GM12878 (cell line): ENCODE results near the gene NNAT. TPM values are rescaled to one million over a fixed set of nuclear protein-coding genes. Genes with fewer than 3 reads are reported as not detected.

ENCODE experiments used
- ATAC-seq: fragments of 200-7000 bp; cut with Tn5 transposase; 3 replicates; pipeline ENCODE4 v1.9.1; 2020; ENCODE audit warnings: mild to moderate bottlenecking, moderate library complexity
- BruUV-seq: library from RNA; stranded (reverse); fragments of 400-500 nt; replicated peaks from 2 replicates; lab custom pipeline; 2021; lab: Mats Ljungman, UMichigan
- CTCF ChIA-PET: fragments of 300-600 bp; sonication (Branson Sonifier 250); formaldehyde crosslinking; extraction: SDS; loops from one replicate; lab custom pipeline; 2021; ENCODE audit warnings: inconsistent platforms; lab: Yijun Ruan, JAX
- POLR2A ChIA-PET: fragments of 350-600 bp; formaldehyde crosslinking; extraction: SDS; loops from one replicate; lab custom pipeline; 2021; ENCODE audit warnings: inconsistent platforms; lab: Charles Lee
- RAD21 ChIA-PET: fragments of 300-600 bp; sonication (Branson Sonifier 250); formaldehyde crosslinking; loops from one replicate; lab custom pipeline; 2023; ENCODE audit warnings: antibody characterized with exemption; ENCODE audit not compliant: unreplicated experiment; lab: Charles Lee
- SMC1A ChIA-PET: fragments of 300-600 bp; sonication (Branson Sonifier 250); formaldehyde crosslinking; loops from one replicate; lab custom pipeline; 2023; ENCODE audit not compliant: unreplicated experiment, uncharacterized antibody; lab: Charles Lee
- DNase-seq: peaks from one replicate; pipeline ENCODE4 v3.0.0-alpha.2; 2011; ENCODE audit warnings: low read depth, low spot score
- FAIRE-seq: peaks from 3 replicates; lab custom pipeline; 2011; peaks lifted over from hg19 to GRCh38; lab: Jason Lieb, UNC
- H2AFZ ChIP-seq: 2 replicates; pipeline ENCODE4 v1.6.0; 2011; ENCODE audit warnings: low read depth, low read length, control low read depth; ENCODE audit not compliant: control insufficient read depth
- H3K27ac ChIP-seq: 2 replicates; pipeline ENCODE4 v1.5.1; 2011; ENCODE audit warnings: control low read depth; ENCODE audit not compliant: control insufficient read depth, insufficient read depth
- H3K27me3 ChIP-seq, 2 experiments: replicated peaks in 1 of 2; 2 replicates each; pipeline versions ENCODE4 v1.6.0 to v1.6.1; 2011; ENCODE audit warnings: low read length in 1 of 2; ENCODE audit not compliant: control insufficient read depth in 2 of 2, insufficient read depth in 2 of 2
- H3K36me3 ChIP-seq, 2 experiments: 2 replicates each; pipeline ENCODE4 v1.5.1; 2011; ENCODE audit warnings: low read length in 1 of 2; ENCODE audit not compliant: control insufficient read depth in 2 of 2, insufficient read depth in 2 of 2
- H3K4me1 ChIP-seq: 2 replicates; pipeline ENCODE4 v1.6.1; 2011; ENCODE audit warnings: mild to moderate bottlenecking, low read length, moderate library complexity, mixed read lengths; ENCODE audit not compliant: control insufficient read depth, insufficient read depth
- H3K4me2 ChIP-seq: 2 replicates; pipeline ENCODE4 v1.6.0; 2011; ENCODE audit warnings: control low read depth; ENCODE audit not compliant: control insufficient read depth, insufficient read depth
- H3K4me3 ChIP-seq: fragments of 200-600 bp; sonication (generic); 2 replicates; pipeline ENCODE4 v1.5.1; 2016
- H3K79me2 ChIP-seq: 2 replicates; pipeline ENCODE4 v1.6.0; 2011; ENCODE audit warnings: low read length; ENCODE audit not compliant: control insufficient read depth, insufficient read depth
- H3K9ac ChIP-seq: 2 replicates; pipeline ENCODE4 v1.8.0; 2011; ENCODE audit warnings: low read length, control low read depth, mixed read lengths; ENCODE audit not compliant: control insufficient read depth, insufficient read depth
- H3K9me3 ChIP-seq: replicated peaks from 3 replicates; pipeline ENCODE4 v1.5.1; 2011; ENCODE audit warnings: mild to moderate bottlenecking, low read length; ENCODE audit not compliant: control insufficient read depth, insufficient read depth
- H4K20me1 ChIP-seq: 2 replicates; pipeline ENCODE4 v1.6.0; 2011; ENCODE audit not compliant: control insufficient read depth, insufficient read depth
- PAX5 ChIP-seq: IDR thresholded peaks from 2 replicates; pipeline ENCODE4 v1.6.1; 2011; ENCODE audit warnings: low read depth, low read length, borderline replicate concordance
- PML ChIP-seq: IDR thresholded peaks from 2 replicates; pipeline ENCODE4 v1.6.1; 2012; ENCODE audit warnings: low read length, inconsistent platforms
- PRDM15 ChIP-seq: fragments of 450-650 bp; formaldehyde crosslinking; IDR thresholded peaks from 2 replicates; pipeline ENCODE4 v1.4.0; 2020; ENCODE audit warnings: mild to moderate bottlenecking, moderate library complexity
- RB1 ChIP-seq: fragments of 450-650 bp; formaldehyde crosslinking; IDR thresholded peaks from 2 replicates; pipeline ENCODE4 v1.6.1; 2017; ENCODE audit warnings: mild to moderate bottlenecking, borderline replicate concordance
- SIX5 ChIP-seq: IDR thresholded peaks from 2 replicates; pipeline ENCODE4 v1.6.1; 2011; ENCODE audit warnings: mild to moderate bottlenecking, low read depth, low read length, moderate library complexity; ENCODE audit not compliant: severe bottlenecking
- SKIL ChIP-seq: fragments of 450-650 bp; IDR thresholded peaks from 2 replicates; pipeline ENCODE4 v1.6.1; 2017; ENCODE audit warnings: mild to moderate bottlenecking, low read depth, inconsistent platforms; ENCODE audit not compliant: poor library complexity, severe bottlenecking
- SUPT20H ChIP-seq: IDR thresholded peaks from 2 replicates; pipeline ENCODE4 v1.6.1; 2011; ENCODE audit warnings: low read depth, mild to moderate bottlenecking, low read length, moderate library complexity, borderline replicate concordance; ENCODE audit not compliant: control insufficient read depth
- YBX1 ChIP-seq: fragments of 450-650 bp; IDR thresholded peaks from 2 replicates; pipeline ENCODE4 v1.6.1; 2016; ENCODE audit warnings: antibody characterized with exemption
- WGBS: methylation state at CpG from one replicate; pipeline ENCODE4 v1.1.6; 2016; ENCODE audit warnings: low lambda C conversion rate; ENCODE audit not compliant: insufficient replicate concordance, insufficient coverage; ENCODE audit errors: missing lambda C conversion rate; 5-methylcytosine and 5-hydroxymethylcytosine counted together
- in situ Hi-C: fragments of 300-500 bp; cut with MboI; formaldehyde crosslinking; loops from 9 replicates; pipeline ENCODE4 v1.14.3; 2018; ENCODE audit warnings: mixed read lengths
- intact Hi-C: fragments of 100-400 bp; cut with micrococcal nuclease; formaldehyde crosslinking; loops from one replicate; pipeline ENCODE4 v1.14.2; 2022; ENCODE audit not compliant: unreplicated experiment
- polyA plus RNA-seq, 11 experiments: library from polyadenylated mRNA; depleted of rRNA in 4 of 11; unstranded in 6 of 11; stranded (reverse) in 5 of 11; fragments of >200 nt; fragmentation: Nextera tagmentation in 4 of 11; fragmentation: Illumina TruSeq in 1 of 11; extraction: Ambion mirVana in 4 of 11; extraction: Trizol in 1 of 11; gene quantifications; 1 replicate in 1 of 11; 2 replicates in 10 of 11; pipeline versions ENCODE4 v1.2.1 to v1.2.3, GENCODE V29; 2011 to 2016; ENCODE audit warnings: inconsistent platforms in 2 of 11, missing spikeins in 2 of 11, low read depth in 1 of 11
- total RNA-seq, 4 experiments: library from RNA; depleted of rRNA in 3 of 4; stranded (reverse); fragments of >200 nt in 3 of 4; fragmentation: Illumina TruSeq in 1 of 4; extraction: Trizol in 1 of 4; gene quantifications; 2 replicates each; pipeline versions ENCODE4 v1.2.1 to v1.2.3, GENCODE V29; 2013 to 2021
- TF ChIP-seq, protein P1 (sequence below): fragments of 450-650 bp; IDR thresholded peaks from 2 replicates; pipeline ENCODE4 v1.6.1; 2017; ENCODE audit warnings: borderline replicate concordance

Gene NNAT
- total and polyA plus RNA-seq, 10 of the 15 experiments (the other 5 are each of a cell fraction or from before 2014, with no cell fraction given), result 0.22 to 0.99 (median 0.42) TPM; not detected in 7

DNA sequence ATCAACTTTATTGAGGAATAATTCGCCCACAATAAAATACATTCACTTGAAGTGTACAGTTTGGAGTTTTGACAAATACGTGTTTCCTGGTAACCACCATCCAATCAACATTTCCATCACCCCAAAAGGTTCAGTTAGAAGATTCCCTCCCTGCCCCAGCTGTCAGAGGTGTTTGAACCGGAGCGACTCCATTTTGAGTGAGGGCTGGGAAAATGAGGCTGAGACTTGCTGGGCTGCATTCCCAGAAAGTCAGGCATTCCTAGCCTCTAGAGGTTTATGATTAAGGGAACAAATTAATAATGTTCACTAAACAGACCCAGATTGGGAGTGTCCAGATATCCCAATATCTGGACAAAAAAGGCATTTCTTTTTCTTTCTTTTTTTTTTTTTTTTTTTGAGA, 39.6 kb downstream of the NNAT start (continued):
- TF ChIP-seq PRDM15 (CRISPR knock-in tag), result no peak
- TF ChIP-seq, protein P1, sequence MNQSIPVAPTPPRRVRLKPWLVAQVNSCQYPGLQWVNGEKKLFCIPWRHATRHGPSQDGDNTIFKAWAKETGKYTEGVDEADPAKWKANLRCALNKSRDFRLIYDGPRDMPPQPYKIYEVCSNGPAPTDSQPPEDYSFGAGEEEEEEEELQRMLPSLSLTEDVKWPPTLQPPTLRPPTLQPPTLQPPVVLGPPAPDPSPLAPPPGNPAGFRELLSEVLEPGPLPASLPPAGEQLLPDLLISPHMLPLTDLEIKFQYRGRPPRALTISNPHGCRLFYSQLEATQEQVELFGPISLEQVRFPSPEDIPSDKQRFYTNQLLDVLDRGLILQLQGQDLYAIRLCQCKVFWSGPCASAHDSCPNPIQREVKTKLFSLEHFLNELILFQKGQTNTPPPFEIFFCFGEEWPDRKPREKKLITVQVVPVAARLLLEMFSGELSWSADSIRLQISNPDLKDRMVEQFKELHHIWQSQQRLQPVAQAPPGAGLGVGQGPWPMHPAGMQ, result no peak
- no peak for TF ChIP-seq YBX1

DNA sequence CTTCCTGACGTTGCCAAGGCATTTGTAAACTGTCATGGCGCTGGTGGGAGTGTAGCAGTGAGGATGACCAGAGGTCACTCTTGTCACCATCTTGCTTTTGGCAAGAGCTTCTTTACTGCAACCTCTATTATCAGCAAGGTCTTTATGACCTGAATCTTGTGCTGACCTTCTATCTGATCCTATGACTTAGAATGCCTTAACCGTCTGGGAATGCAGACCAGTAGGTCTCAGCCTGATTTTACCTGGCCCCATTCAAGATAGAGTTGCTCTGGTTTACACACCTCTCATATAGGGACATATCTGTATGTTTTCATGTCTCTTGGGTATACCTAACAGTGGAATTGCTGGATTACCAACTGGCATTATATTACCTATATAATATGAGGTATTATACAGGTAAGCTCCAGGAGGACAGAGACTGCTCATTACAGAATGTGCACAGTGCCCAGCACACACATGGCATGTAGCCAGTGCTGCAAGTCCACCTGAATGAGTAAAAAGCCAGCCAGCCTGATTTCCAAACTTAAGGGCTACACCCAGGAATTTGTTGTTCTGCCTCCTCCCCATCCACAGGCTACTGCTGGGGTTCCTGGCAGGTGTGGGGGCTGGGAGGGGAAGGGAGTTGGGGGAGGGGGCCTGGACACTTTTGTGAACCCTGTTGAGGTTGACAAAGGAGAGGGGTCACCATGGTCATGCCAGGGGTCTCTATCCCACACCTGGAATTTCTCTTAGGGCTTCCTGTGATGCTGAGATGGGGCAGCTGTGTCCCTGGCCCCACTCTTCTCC, 41.8 kb downstream of the NNAT start:
- in situ Hi-C loops, result loop anchor here (10.0 kb wide), 1 partner anchor 662 kb away; no protein-coding TSS in a partner anchor
- no peak for ATAC-seq
- Histone ChIP-seq H3K79me2 (no peaks in the 10 kb centered on the region), H3K4me1 (no peaks in the 10 kb centered on the region), H3K36me3 (no peaks in the 10 kb centered on the region), H4K20me1 (no peaks in the 10 kb centered on the region), H2AFZ (no peak overlapping the region), H3K4me2 (no peak overlapping the region), H3K27ac (no peak overlapping the region), H3K9me3 (no peaks in the 10 kb centered on the region), H3K9ac (no peak overlapping the region)
- ChIA-PET POLR2A (no interaction called here), RAD21 (no interaction called here), SMC1A (interaction anchor here (0.9 to 2.6 kb wide), 2 partner anchors 13 to 495 kb away, joined by 3 to 6 read pairs; no protein-coding TSS in a partner anchor), CTCF (interaction anchor here (0.7 to 4.3 kb wide), 11 partner anchors 13 to 659 kb away, joined by 3 to 26 read pairs (median 4); no protein-coding TSS in a partner anchor)
- DNase-seq, result no peak
- intact Hi-C loops, result loop anchor here (5.0 to 10.0 kb wide), 5 partner anchors 192 to 659 kb away; partner anchors contain the start of gene TGM2
- FAIRE-seq, result no peak
- 19% methylated on average over 3 of the region's 3 CpGs for WGBS
- BruUV-seq, result no TSS peak
- no peak for TF ChIP-seq PAX5
- no peak for TF ChIP-seq SKIL
- TF ChIP-seq SUPT20H, result no peak
- no peak for TF ChIP-seq PML
- TF ChIP-seq SIX5, result no peak
- TF ChIP-seq RB1, result no peak
- TF ChIP-seq, all 136 proteins: peak for 0
- no peak overlapping the region for H3K4me3 ChIP-seq
- peaks cover 2 to 12% of the 10 kb centered on the region in 2 experiments; a peak in 3 of 4 replicates for H3K27me3 ChIP-seq
